ENCODE results near the gene SPATA1. TPM values are rescaled to one million over a fixed set of nuclear protein-coding genes. Genes with fewer than 3 reads are reported as not detected.

SPATA1 gene, protein sequence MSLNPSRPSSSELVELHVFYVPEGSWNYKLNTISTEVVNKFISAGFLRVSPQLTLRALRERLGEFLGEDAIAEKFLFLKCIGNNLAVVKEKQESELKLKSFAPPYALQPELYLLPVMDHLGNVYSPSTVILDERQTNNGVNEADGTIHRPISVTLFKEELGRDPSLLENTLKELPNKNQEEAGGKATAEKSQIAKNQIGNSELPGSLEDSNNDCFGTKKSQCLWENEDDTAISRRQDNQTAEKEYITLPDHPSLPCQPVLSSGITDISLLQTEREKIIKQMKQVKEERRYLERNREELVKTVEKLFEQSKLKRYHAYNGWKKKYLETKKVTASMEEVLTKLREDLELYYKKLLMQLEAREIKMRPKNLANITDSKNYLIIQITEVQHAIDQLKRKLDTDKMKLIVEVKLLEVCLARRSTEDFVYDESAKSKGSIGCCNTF
- 0.43 to 1.7 TPM (median 0.95 TPM) in 3 of 5 replicates, not detected in the others for total RNA-seq (2022; extraction: Qiagen RNA extraction; ENCODE audit: low read depth)

DNA sequence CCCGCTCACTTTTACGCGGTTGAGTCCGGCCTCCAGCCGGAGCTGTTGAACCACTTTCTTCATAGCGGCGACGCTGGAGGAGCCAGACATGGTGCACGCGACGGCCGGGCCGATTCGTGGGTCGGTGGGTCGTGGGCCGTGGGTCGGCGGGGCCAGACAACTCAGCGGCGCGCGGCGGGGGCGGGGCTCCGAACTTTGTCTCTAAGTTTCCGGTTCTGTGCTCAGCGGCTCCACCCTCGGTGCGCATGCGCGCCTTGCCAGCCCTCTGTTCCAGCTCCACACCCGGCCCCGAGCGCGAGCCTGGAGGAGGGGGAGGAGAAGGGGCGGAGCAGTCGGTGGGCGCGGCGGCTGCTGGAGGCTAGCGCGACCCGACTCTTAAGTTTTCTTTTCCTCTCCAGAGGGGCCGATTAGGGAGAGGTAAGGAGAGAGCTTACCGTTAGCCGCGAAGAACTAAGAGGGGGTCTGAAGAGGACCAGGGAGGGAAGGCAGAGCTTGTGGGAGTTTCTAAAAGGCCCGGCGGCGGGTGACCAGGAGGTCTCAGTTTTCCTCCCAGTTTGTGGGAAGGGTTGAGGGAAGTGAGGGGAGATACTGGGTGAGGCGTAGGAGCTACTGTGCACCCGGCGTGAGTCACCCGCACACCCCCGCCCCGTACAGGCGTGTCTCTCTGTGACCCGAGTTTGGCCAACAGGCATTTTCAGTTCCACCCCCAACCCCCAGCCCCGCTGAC lies at the start of gene SPATA1, which contains the start of gene GNG5:
SPATA1 (plus strand) TSS at position 385 of the 727 bp plus-strand sequence. CDS start 9,974 bp downstream, outside the sequence.
GNG5 (minus strand) TSS at position 580 of the 727 bp plus-strand sequence; CDS start at position 90, 490 bp downstream.

GRCh38 chr1:84478876-84479868 lies 27.0 kb upstream of the SPATA1 start, which contains the start of gene RPF1:
TSS of gene RPF1 (plus strand) at chr1:84479266. CDS start at chr1:84479282, 16 bp downstream.

GRCh38 chr1:84573967-84574842 lies 68.0 kb downstream of the SPATA1 start, which contains the start of gene CTBS:
TSS of gene CTBS (minus strand) at chr1:84574440. CDS start at chr1:84574415, 25 bp downstream.

Other genes starting within 250 kb of the SPATA1 start
- gene SAMD13, start 204.7 kb upstream of the SPATA1 start, total RNA-seq (2022; extraction: Qiagen RNA extraction; ENCODE audit: low read depth): 0.19 to 0.67 TPM (median 0.45 TPM) in 5 replicates
- not detected in 5 replicates for gene DNASE2B, start 107.9 kb upstream of the SPATA1 start, total RNA-seq (2022; extraction: Qiagen RNA extraction; ENCODE audit: low read depth)
- gene RPF1, start 27.1 kb upstream of the SPATA1 start, total RNA-seq (2022; extraction: Qiagen RNA extraction; ENCODE audit: low read depth): 21.0 to 36.2 TPM (median 32.6 TPM) in 5 replicates
- 153 to 191 TPM (median 184 TPM) in 5 replicates for gene GNG5, start 195 bp downstream of the SPATA1 start, total RNA-seq (2022; extraction: Qiagen RNA extraction; ENCODE audit: low read depth)
- gene CTBS, start 68.1 kb downstream of the SPATA1 start, total RNA-seq (2022; extraction: Qiagen RNA extraction; ENCODE audit: low read depth): 3.0 to 6.9 TPM (median 5.9 TPM) in 5 replicates
- gene SSX2IP, start 184.1 kb downstream of the SPATA1 start, total RNA-seq (2022; extraction: Qiagen RNA extraction; ENCODE audit: low read depth): 7.3 to 14.2 TPM (median 13.1 TPM) in 5 replicates